ENCODE measurements around the gene PTS. TPM values are rescaled to one million over a fixed set of nuclear protein-coding genes. Genes with fewer than 3 reads are reported as not detected.

PTS gene
- total RNA-seq (10 to 100 TPM; 36.5 to 48.3 TPM), polyA plus RNA-seq (10 to 100 TPM; 42.0 to 61.2 TPM)
- long read RNA-seq, donor 1, transcript PTS-201 (6 exons, 935 nt) = major isoform, 6 of 26 reads
- long read RNA-seq, donor 1, partial matches to known transcripts = 2 of 26 reads
- long read RNA-seq, donor 1, other reads (novel, unspliced or antisense) = 13 of 26 reads
- long read RNA-seq, donor 2, transcript PTS-201 (6 exons, 935 nt) = major isoform, 5 of 10 reads
- long read RNA-seq, donor 2, partial matches to known transcripts = 1 of 10 reads
- long read RNA-seq, donor 2, other reads (novel, unspliced or antisense) = 2 of 10 reads

- Histone ChIP-seq H3K9me3 (ENCODE audit: control insufficient read depth, low read length) (no peaks in the 10 kb centered on the region), H3K4me3 (ENCODE audit: low read length in 2 of 2) (peak within 1 kb of the TSS; percentile 64 to 75), H3K36me3 (ENCODE audit: control insufficient read depth in 1 of 2, insufficient read depth in 2 of 2, low read length in 1 of 2) (no peaks in the 10 kb centered on the region), H3K4me1 (ENCODE audit: control insufficient read depth in 1 of 2, insufficient read depth in 2 of 2, low read length in 2 of 2) (peaks cover 0 to 7% of the 10 kb centered on the region in 2 donors), H3K27ac (ENCODE audit: low read depth in 1 of 2, low read length in 2 of 2) (peak within 1 kb of the TSS; percentile 51 to 97), H3K27me3 (ENCODE audit: control insufficient read depth in 1 of 2, insufficient read depth in 2 of 2, low read length in 1 of 2) (no peaks in the 10 kb centered on the region)
- DNase-seq (peak; percentile 93 to 95), ATAC-seq (ENCODE audit: low FRiP score) (peak; percentile 98)
- intact Hi-C loops (cut with DNase I) = loop anchor here (10.0 kb wide), 2 partner anchors 299 to 329 kb away; no protein-coding TSS in a partner anchor
- 1% methylated on average over 63 to 70 of the region's 70 CpGs for whole genome bisulfite sequencing, 2 donors
Measured at GRCh38 chr11:112226062-112226830, at the start of gene PTS. Gene PTS (plus strand): TSS chr11:112226428. CDS start chr11:112226444, 16 bp downstream.

- WGBS, 2 donors = 90 to 100% methylated on average over 1 to 4 of the region's 4 CpGs
- ATAC-seq (ENCODE audit: low FRiP score) (no peak), DNase-seq (no peak)
Measured at GRCh38 chr11:112177589-112177988, 48.6 kb upstream of the PTS start.

DNA sequence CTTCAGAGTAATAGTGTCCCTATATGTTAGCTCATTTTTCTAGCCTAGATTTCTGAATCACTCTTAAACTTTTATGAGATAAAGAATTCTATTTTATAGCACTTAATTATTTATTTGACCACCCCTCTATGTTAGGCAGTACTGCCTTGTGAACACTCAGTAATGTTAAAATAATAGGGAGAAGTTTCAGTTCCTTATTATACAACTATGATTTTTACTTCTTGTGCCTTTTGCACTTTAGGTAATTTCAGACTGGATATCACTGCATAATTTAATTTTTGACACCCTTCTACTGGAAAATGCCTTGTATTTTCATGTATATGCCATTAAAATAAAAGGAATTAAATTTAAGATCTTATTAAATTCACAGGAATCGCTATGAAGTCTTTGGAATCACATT lies 47.8 kb upstream of the PTS start:
- ATAC-seq (ENCODE audit: low FRiP score) = no peak
- no peak overlapping the region for H3K4me3 ChIP-seq (ENCODE audit: low read length in 2 of 2)
- WGBS, 2 donors = 93 to 98% methylated on average over 1 of the region's 1 CpG

More at GRCh38 chr11:112177589-112177988, 48.6 kb upstream of the PTS start:
- Histone ChIP-seq H3K27ac (ENCODE audit: low read depth in 1 of 2, low read length in 2 of 2) (no peak overlapping the region), H3K4me1 (ENCODE audit: control insufficient read depth in 1 of 2, insufficient read depth in 2 of 2, low read length in 2 of 2) (no peaks in the 10 kb centered on the region), H3K4me3 (ENCODE audit: low read length in 2 of 2) (no peak overlapping the region), H3K9me3 (ENCODE audit: control insufficient read depth, low read length) (no peaks in the 10 kb centered on the region), H3K27me3 (ENCODE audit: control insufficient read depth in 1 of 2, insufficient read depth in 2 of 2, low read length in 1 of 2) (no peaks in the 10 kb centered on the region), H3K36me3 (ENCODE audit: control insufficient read depth in 1 of 2, insufficient read depth in 2 of 2, low read length in 1 of 2) (peaks cover 0 to 2% of the 10 kb centered on the region in 2 donors)
- intact Hi-C loops (cut with DNase I) = loop anchor here in 1 of 2 donors (5.0 kb wide), 1 partner anchor 65 kb away; no protein-coding TSS in a partner anchor

DNA sequence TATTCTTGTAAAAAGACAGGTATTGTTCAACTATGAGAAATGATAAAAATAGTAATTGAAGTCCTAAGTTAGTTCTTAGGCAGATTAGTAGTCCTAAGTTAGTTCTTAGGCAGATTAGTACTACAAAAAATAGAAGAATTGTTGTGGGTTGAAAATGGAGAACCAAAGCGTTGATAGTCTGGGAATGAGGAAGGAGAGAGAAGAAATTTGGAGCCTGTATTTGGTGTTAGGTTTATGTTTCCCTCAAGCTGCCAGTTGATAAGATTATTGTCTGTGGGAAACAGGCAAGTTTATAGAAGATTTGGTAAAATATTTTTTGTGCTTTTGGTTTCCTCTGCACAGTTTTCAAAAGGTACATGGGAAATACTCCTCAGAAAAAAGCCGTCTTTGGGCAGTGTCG lies 47.3 kb upstream of the PTS start:
- 62 to 64% methylated on average over 3 of the region's 3 CpGs for WGBS, 2 donors
- DNase-seq (no peak), ATAC-seq (ENCODE audit: low FRiP score) (no peak)
- Histone ChIP-seq H3K4me1 (ENCODE audit: control insufficient read depth in 1 of 2, insufficient read depth in 2 of 2, low read length in 2 of 2) (no peaks in the 10 kb centered on the region), H3K9me3 (ENCODE audit: control insufficient read depth, low read length) (no peaks in the 10 kb centered on the region), H3K27me3 (ENCODE audit: control insufficient read depth in 1 of 2, insufficient read depth in 2 of 2, low read length in 1 of 2) (no peaks in the 10 kb centered on the region), H3K36me3 (ENCODE audit: control insufficient read depth in 1 of 2, insufficient read depth in 2 of 2, low read length in 1 of 2) (peaks cover 0 to 2% of the 10 kb centered on the region in 2 donors), H3K27ac (ENCODE audit: low read depth in 1 of 2, low read length in 2 of 2) (no peak overlapping the region), H3K4me3 (ENCODE audit: low read length in 2 of 2) (no peak overlapping the region)
- intact Hi-C loops (cut with DNase I) = loop anchor here in 1 of 2 donors (5.0 kb wide), 1 partner anchor 67 kb away; no protein-coding TSS in a partner anchor

More for the DNA sequence above, 47.8 kb upstream of the PTS start:
- DNase-seq = no peak
- no peaks in the 10 kb centered on the region for H3K27me3 ChIP-seq (ENCODE audit: control insufficient read depth in 1 of 2, insufficient read depth in 2 of 2, low read length in 1 of 2)
- H3K27ac ChIP-seq (ENCODE audit: low read depth in 1 of 2, low read length in 2 of 2) = no peak overlapping the region
- H3K9me3 ChIP-seq (ENCODE audit: control insufficient read depth, low read length) = no peaks in the 10 kb centered on the region
- intact Hi-C loops (cut with DNase I) = loop anchor here in 1 of 2 donors (5.0 kb wide), 1 partner anchor 66 kb away; no protein-coding TSS in a partner anchor
- H3K4me1 ChIP-seq (ENCODE audit: control insufficient read depth in 1 of 2, insufficient read depth in 2 of 2, low read length in 2 of 2) = no peaks in the 10 kb centered on the region
- peaks cover 0 to 2% of the 10 kb centered on the region in 2 donors for H3K36me3 ChIP-seq (ENCODE audit: control insufficient read depth in 1 of 2, insufficient read depth in 2 of 2, low read length in 1 of 2)

DNA sequence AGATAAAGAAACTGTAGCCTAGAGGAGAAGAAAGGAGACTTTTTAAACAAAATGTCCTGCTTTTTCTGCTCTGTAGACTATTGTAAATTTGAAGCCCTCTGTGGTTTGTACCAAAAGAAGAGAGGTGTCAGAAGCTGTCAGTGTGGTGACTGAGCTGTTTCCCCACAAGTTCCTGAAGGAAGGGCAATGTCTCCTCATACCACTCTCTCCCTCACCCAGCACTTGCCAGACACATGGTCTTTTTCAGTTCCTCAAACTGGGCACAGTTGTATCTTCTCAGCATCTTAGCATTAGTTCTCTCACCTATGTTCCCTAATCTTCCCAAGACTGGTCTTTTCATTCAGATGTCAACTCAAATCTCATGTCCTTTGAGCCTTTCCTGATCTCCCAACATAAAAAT lies 46.6 kb upstream of the PTS start:
- intact Hi-C loops (cut with DNase I) = loop anchor here in 1 of 2 donors (5.0 kb wide), 1 partner anchor 67 kb away; no protein-coding TSS in a partner anchor
- ATAC-seq (ENCODE audit: low FRiP score) = no peak

DNA sequence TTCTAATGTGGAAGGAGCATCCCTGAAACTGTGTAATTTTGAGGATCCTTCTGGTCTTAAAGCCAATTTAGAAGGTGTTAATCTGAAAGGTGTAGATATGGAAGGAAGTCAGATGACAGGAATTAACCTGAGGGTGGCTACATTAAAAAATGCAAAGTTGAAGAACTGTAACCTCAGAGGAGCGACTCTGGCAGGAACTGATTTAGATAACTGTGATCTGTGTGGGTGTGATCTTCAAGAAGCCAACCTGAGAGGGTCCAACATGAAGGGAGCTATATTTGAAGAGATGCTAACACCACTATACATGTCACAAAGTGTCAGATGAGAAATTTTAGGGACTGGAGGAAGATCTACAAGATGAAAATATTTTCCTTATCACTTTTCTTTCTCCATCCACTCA lies 43.4 kb upstream of the PTS start:
- 67 to 72% methylated on average over 1 of the region's 1 CpG for WGBS, 2 donors
- H3K4me3 ChIP-seq (ENCODE audit: low read length in 2 of 2) = no peak overlapping the region
- no peaks in the 10 kb centered on the region for H3K9me3 ChIP-seq (ENCODE audit: control insufficient read depth, low read length)
- DNase-seq (no peak), ATAC-seq (ENCODE audit: low FRiP score) (no peak)
- H3K27ac ChIP-seq (ENCODE audit: low read depth in 1 of 2, low read length in 2 of 2) = no peak overlapping the region
- peaks cover 0 to 2% of the 10 kb centered on the region in 2 donors for H3K36me3 ChIP-seq (ENCODE audit: control insufficient read depth in 1 of 2, insufficient read depth in 2 of 2, low read length in 1 of 2)
- intact Hi-C loops (cut with DNase I) = no loop called here
- no peaks in the 10 kb centered on the region for H3K27me3 ChIP-seq (ENCODE audit: control insufficient read depth in 1 of 2, insufficient read depth in 2 of 2, low read length in 1 of 2)
- H3K4me1 ChIP-seq (ENCODE audit: control insufficient read depth in 1 of 2, insufficient read depth in 2 of 2, low read length in 2 of 2) = no peaks in the 10 kb centered on the region

More for the DNA sequence above, 46.6 kb upstream of the PTS start:
- H3K4me1 ChIP-seq (ENCODE audit: control insufficient read depth in 1 of 2, insufficient read depth in 2 of 2, low read length in 2 of 2) = no peaks in the 10 kb centered on the region
- H3K4me3 ChIP-seq (ENCODE audit: low read length in 2 of 2) = no peak overlapping the region
- DNase-seq = no peak
- H3K27ac ChIP-seq (ENCODE audit: low read depth in 1 of 2, low read length in 2 of 2) = no peak overlapping the region
- peaks cover 0 to 2% of the 10 kb centered on the region in 2 donors for H3K36me3 ChIP-seq (ENCODE audit: control insufficient read depth in 1 of 2, insufficient read depth in 2 of 2, low read length in 1 of 2)
- no peaks in the 10 kb centered on the region for H3K9me3 ChIP-seq (ENCODE audit: control insufficient read depth, low read length)
- no peaks in the 10 kb centered on the region for H3K27me3 ChIP-seq (ENCODE audit: control insufficient read depth in 1 of 2, insufficient read depth in 2 of 2, low read length in 1 of 2)

DNA sequence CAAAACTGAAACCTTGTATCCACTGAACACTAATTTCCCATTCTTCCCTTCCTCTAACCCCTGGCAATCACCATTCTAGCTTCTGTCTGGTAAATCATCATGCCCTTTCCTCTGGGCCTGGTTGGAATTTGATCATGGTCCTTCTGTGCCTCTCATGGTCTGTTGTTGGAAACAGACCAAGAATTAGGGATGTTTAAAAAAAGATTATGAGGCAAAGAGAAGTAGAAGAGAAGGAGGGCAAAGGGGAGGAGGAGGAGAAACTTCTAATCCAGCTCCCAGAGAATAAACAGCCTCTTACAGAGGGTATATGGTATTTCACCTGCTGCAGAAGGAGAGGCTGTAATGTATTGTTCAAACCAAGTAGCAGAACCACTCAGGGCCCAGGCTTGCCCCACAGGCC lies 40.3 kb upstream of the PTS start:
- ATAC-seq (ENCODE audit: low FRiP score) = no peak
- Histone ChIP-seq H3K27ac (ENCODE audit: low read depth in 1 of 2, low read length in 2 of 2) (no peak overlapping the region), H3K4me1 (ENCODE audit: control insufficient read depth in 1 of 2, insufficient read depth in 2 of 2, low read length in 2 of 2) (no peaks in the 10 kb centered on the region), H3K27me3 (ENCODE audit: control insufficient read depth in 1 of 2, insufficient read depth in 2 of 2, low read length in 1 of 2) (no peaks in the 10 kb centered on the region), H3K4me3 (ENCODE audit: low read length in 2 of 2) (no peak overlapping the region), H3K36me3 (ENCODE audit: control insufficient read depth in 1 of 2, insufficient read depth in 2 of 2, low read length in 1 of 2) (no peaks in the 10 kb centered on the region), H3K9me3 (ENCODE audit: control insufficient read depth, low read length) (no peaks in the 10 kb centered on the region)
- no peak for DNase-seq
- intact Hi-C loops (cut with DNase I) = no loop called here

- intact Hi-C loops (cut with DNase I) = no loop called here
- Histone ChIP-seq H3K36me3 (ENCODE audit: control insufficient read depth in 1 of 2, insufficient read depth in 2 of 2, low read length in 1 of 2) (no peaks in the 10 kb centered on the region), H3K4me1 (ENCODE audit: control insufficient read depth in 1 of 2, insufficient read depth in 2 of 2, low read length in 2 of 2) (no peaks in the 10 kb centered on the region), H3K9me3 (ENCODE audit: control insufficient read depth, low read length) (no peaks in the 10 kb centered on the region), H3K4me3 (ENCODE audit: low read length in 2 of 2) (no peak overlapping the region), H3K27me3 (ENCODE audit: control insufficient read depth in 1 of 2, insufficient read depth in 2 of 2, low read length in 1 of 2) (no peaks in the 10 kb centered on the region), H3K27ac (ENCODE audit: low read depth in 1 of 2, low read length in 2 of 2) (no peak overlapping the region)
- DNase-seq (no peak), ATAC-seq (ENCODE audit: low FRiP score) (no peak)
Measured at GRCh38 chr11:112186304-112186703, 39.9 kb upstream of the PTS start.

Measured in aorta (tissue), 5 donors.